ENCODE data around the gene CLCNKA. TPM values are rescaled to one million over a fixed set of nuclear protein-coding genes. Genes with fewer than 3 reads are reported as not detected.
"Not testable (repeated sequence)": the region's sequence is repeated elsewhere in the genome, so short reads cannot be mapped to it uniquely, and the experiment has no call there.

CLCNKA gene
- total RNA-seq: not detected
- not detected for polyA plus RNA-seq

DNA sequence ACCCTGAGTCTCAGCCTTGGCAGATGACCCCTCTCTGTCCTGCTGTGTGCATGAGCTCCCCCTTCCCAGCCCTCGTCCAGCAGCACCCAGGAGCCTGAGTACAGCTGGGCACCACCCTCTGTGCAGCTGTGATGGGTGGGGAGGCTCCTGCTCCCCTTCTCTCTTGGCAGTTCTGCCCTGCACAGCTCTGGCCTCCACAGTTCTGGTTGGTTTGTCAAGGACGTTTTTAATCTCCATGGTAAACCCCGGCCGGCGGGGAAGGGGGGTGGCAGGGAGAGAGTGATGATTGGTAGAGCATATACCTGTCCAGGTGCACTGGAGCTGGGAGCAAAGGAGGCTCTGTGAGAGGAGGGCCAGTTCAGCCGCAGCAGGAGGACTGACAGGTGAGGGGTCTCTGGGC is at the start of gene CLCNKA:
Gene CLCNKA, plus strand, starts transcription at position 356 of the 400 bp plus-strand sequence. CDS start 584 bp downstream, outside the sequence.
- Histone ChIP-seq H3K27me3 (ENCODE audit: insufficient read depth, low read length, poor library complexity, severe bottlenecking) (no peaks in the 10 kb centered on the region), H3K27ac (ENCODE audit: low read depth, low read length) (no peak within 1 kb of the TSS), H3K4me3 (ENCODE audit: low read length) (no peak within 1 kb of the TSS), H3K36me3 (ENCODE audit: insufficient read depth, low read length) (no peaks in the 10 kb centered on the region), H3K9me3 (ENCODE audit: low read length) (no peaks in the 10 kb centered on the region), H3K4me1 (ENCODE audit: insufficient read depth, low read length) (no peaks in the 10 kb centered on the region)
- Mint-ChIP-seq H3K4me1 (no peaks in the 10 kb centered on the region), H3K4me3 (no peak within 1 kb of the TSS), H3K9me3 (no peaks in the 10 kb centered on the region), H3K36me3 (no peaks in the 10 kb centered on the region), H3K27me3 (peaks cover 0 to 14% of the 10 kb centered on the region in 2 donors), H3K27ac (no peak within 1 kb of the TSS)
- no peak for DNase-seq
- ChIA-PET CTCF (interaction anchor here (1.1 kb wide), 1 partner anchor 12 kb away, joined by 3 read pairs; no protein-coding TSS in a partner anchor), POLR2A (no interaction called here)

DNA sequence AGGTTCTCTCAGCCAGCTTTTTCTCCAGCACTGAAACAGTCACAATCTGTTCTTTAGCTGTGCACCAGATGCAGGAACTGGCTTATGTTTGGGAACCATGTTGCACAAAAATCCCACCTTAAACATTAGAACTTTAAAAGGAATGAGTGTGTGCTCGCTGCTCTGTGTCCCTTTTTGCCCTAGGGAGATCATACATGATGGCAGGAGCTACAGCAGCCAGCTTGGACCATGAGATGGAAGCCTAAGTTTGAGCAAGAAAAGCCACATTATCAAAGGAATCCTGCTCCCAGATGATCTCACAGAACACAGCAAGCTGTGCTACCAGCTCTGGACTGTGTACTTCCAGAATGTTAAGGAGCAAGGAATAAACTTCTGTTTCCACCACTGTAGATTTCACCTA is 49.4 kb upstream of the CLCNKA start:
- Histone ChIP-seq H3K4me1 (ENCODE audit: insufficient read depth, low read length) (peaks cover 21% of the 10 kb centered on the region), H3K36me3 (ENCODE audit: insufficient read depth, low read length) (peaks cover 11% of the 10 kb centered on the region), H3K27ac (ENCODE audit: low read depth, low read length) (no peak overlapping the region), H3K9me3 (ENCODE audit: low read length) (no peaks in the 10 kb centered on the region), H3K4me3 (ENCODE audit: low read length) (no peak overlapping the region), H3K27me3 (ENCODE audit: insufficient read depth, low read length, poor library complexity, severe bottlenecking) (no peaks in the 10 kb centered on the region)
- Mint-ChIP-seq H3K9me3 (no peaks in the 10 kb centered on the region), H3K27ac (peak overlapping the region in 2 of 8 donors; percentile 9 to 94), H3K36me3 (peaks cover 12 to 49% (median 18%) of the 10 kb centered on the region in 3 donors), H3K4me3 (peak overlapping the region in 1 of 7 donors; percentile 68), H3K27me3 (no peaks in the 10 kb centered on the region), H3K4me1 (peaks cover 36 to 68% (median 55%) of the 10 kb centered on the region in 3 donors)
- DNase-seq: no peak
- ChIA-PET POLR2A (no interaction called here), CTCF (no interaction called here)

- ChIA-PET CTCF (no interaction called here), POLR2A (no interaction called here)
- H3K27me3 ChIP-seq (ENCODE audit: insufficient read depth, low read length, poor library complexity, severe bottlenecking): no peaks in the 10 kb centered on the region
- Mint-ChIP-seq H3K27ac (peak overlapping the region in 4 of 8 donors; percentile 7 to 95 (median 28)), H3K4me1 (peaks cover 28 to 62% (median 44%) of the 10 kb centered on the region in 3 donors), H3K36me3 (peaks cover 9 to 39% (median 18%) of the 10 kb centered on the region in 3 donors), H3K4me3 (peak overlapping the region in 6 of 7 donors; percentile 7 to 68 (median 37)), H3K9me3 (no peaks in the 10 kb centered on the region), H3K27me3 (no peaks in the 10 kb centered on the region)
- H3K4me1 ChIP-seq (ENCODE audit: insufficient read depth, low read length): peaks cover 21% of the 10 kb centered on the region
- H3K36me3 ChIP-seq (ENCODE audit: insufficient read depth, low read length): peaks cover 11% of the 10 kb centered on the region
- H3K4me3 ChIP-seq (ENCODE audit: low read length): no peak overlapping the region
- no peak for DNase-seq
- no peaks in the 10 kb centered on the region for H3K9me3 ChIP-seq (ENCODE audit: low read length)
- H3K27ac ChIP-seq (ENCODE audit: low read depth, low read length): no peak overlapping the region
Measured at GRCh38 chr1:15973772-15974171, 48.1 kb upstream of the CLCNKA start.

GRCh38 chr1:15974855-15975254 is 47.0 kb upstream of the CLCNKA start:
- Histone ChIP-seq H3K36me3 (ENCODE audit: insufficient read depth, low read length) (peaks cover 11% of the 10 kb centered on the region), H3K4me1 (ENCODE audit: insufficient read depth, low read length) (peaks cover 21% of the 10 kb centered on the region), H3K27me3 (ENCODE audit: insufficient read depth, low read length, poor library complexity, severe bottlenecking) (no peaks in the 10 kb centered on the region), H3K9me3 (ENCODE audit: low read length) (no peaks in the 10 kb centered on the region), H3K4me3 (ENCODE audit: low read length) (peak overlapping the region; percentile 86), H3K27ac (ENCODE audit: low read depth, low read length) (peak overlapping the region; percentile 74)
- Mint-ChIP-seq H3K4me3 (peak overlapping the region; percentile 87 to 97 (median 89)), H3K36me3 (peaks cover 9 to 35% (median 17%) of the 10 kb centered on the region in 3 donors), H3K27ac (peak overlapping the region; percentile 75 to 96 (median 91)), H3K4me1 (peaks cover 28 to 58% (median 44%) of the 10 kb centered on the region in 3 donors), H3K9me3 (no peaks in the 10 kb centered on the region), H3K27me3 (no peaks in the 10 kb centered on the region)
- POLR2A ChIA-PET: interaction anchor here (1.7 kb wide), 1 partner anchor 127 kb away, joined by 6 read pairs; the partner anchor contains the start of gene SPEN
- CTCF ChIA-PET: interaction anchor here (1.1 to 1.5 kb wide), 2 partner anchors 24 to 104 kb away, joined by 4 to 5 read pairs; no protein-coding TSS in a partner anchor
- peak in 1 of 5 donors; percentile 10 for DNase-seq

- Histone ChIP-seq H3K9me3 (ENCODE audit: low read length) (no peaks in the 10 kb centered on the region), H3K27ac (ENCODE audit: low read depth, low read length) (peak overlapping the region; percentile 74), H3K4me3 (ENCODE audit: low read length) (peak overlapping the region; percentile 86), H3K36me3 (ENCODE audit: insufficient read depth, low read length) (peaks cover 11% of the 10 kb centered on the region), H3K4me1 (ENCODE audit: insufficient read depth, low read length) (peaks cover 21% of the 10 kb centered on the region), H3K27me3 (ENCODE audit: insufficient read depth, low read length, poor library complexity, severe bottlenecking) (no peaks in the 10 kb centered on the region)
- H3K27me3 Mint-ChIP-seq: no peaks in the 10 kb centered on the region
- peak overlapping the region; percentile 87 to 97 (median 89) for H3K4me3 Mint-ChIP-seq
- H3K36me3 Mint-ChIP-seq: peaks cover 9 to 31% (median 14%) of the 10 kb centered on the region in 3 donors
- H3K27ac Mint-ChIP-seq: peak overlapping the region; percentile 75 to 96 (median 91)
- POLR2A ChIA-PET: interaction anchor here (1.0 to 1.7 kb wide), 3 partner anchors 16 to 141 kb away, joined by 3 to 6 read pairs (median 5); partner anchors contain the start of gene SPEN
- peaks cover 28 to 54% (median 41%) of the 10 kb centered on the region in 3 donors for H3K4me1 Mint-ChIP-seq
- H3K9me3 Mint-ChIP-seq: no peaks in the 10 kb centered on the region
- peak in 3 of 5 donors; percentile 73 to 82 (median 77) for DNase-seq
- CTCF ChIA-PET: interaction anchor here (1.0 to 1.7 kb wide), 7 partner anchors 11 to 160 kb away, joined by 3 to 6 read pairs (median 4); no protein-coding TSS in a partner anchor
Measured at GRCh38 chr1:15975358-15975804, 46.5 kb upstream of the CLCNKA start.

- Histone ChIP-seq H3K27me3 (ENCODE audit: insufficient read depth, low read length, poor library complexity, severe bottlenecking) (no peaks in the 10 kb centered on the region), H3K27ac (ENCODE audit: low read depth, low read length) (peak within 1 kb of the TSS; percentile 74), H3K36me3 (ENCODE audit: insufficient read depth, low read length) (peaks cover 11% of the 10 kb centered on the region), H3K4me1 (ENCODE audit: insufficient read depth, low read length) (peaks cover 21% of the 10 kb centered on the region), H3K9me3 (ENCODE audit: low read length) (no peaks in the 10 kb centered on the region), H3K4me3 (ENCODE audit: low read length) (peak within 1 kb of the TSS; percentile 86)
- POLR2A ChIA-PET: interaction anchor here (0.6 to 1.7 kb wide), 5 partner anchors 17 to 142 kb away, joined by 3 to 6 read pairs (median 5); partner anchors contain the start of gene SPEN
- Mint-ChIP-seq H3K36me3 (peaks cover 9 to 27% (median 12%) of the 10 kb centered on the region in 3 donors), H3K4me1 (peaks cover 28 to 52% (median 41%) of the 10 kb centered on the region in 3 donors), H3K27me3 (peaks cover 0 to 2% of the 10 kb centered on the region in 2 donors), H3K4me3 (peak within 1 kb of the TSS; percentile 87 to 97 (median 89)), H3K27ac (peak within 1 kb of the TSS; percentile 87 to 96 (median 94)), H3K9me3 (no peaks in the 10 kb centered on the region)
- peak; percentile 93 to 97 (median 94) for DNase-seq
- CTCF ChIA-PET: interaction anchor here (1.0 to 1.7 kb wide), 6 partner anchors 12 to 161 kb away, joined by 3 to 6 read pairs (median 4); no protein-coding TSS in a partner anchor
Measured at GRCh38 chr1:15975805-15976680, 45.8 kb upstream of the CLCNKA start, which contains the start of gene ZBTB17. ZBTB17 (minus strand) TSS chr1:15976101; CDS start chr1:15948495, 27,606 bp downstream.

DNA sequence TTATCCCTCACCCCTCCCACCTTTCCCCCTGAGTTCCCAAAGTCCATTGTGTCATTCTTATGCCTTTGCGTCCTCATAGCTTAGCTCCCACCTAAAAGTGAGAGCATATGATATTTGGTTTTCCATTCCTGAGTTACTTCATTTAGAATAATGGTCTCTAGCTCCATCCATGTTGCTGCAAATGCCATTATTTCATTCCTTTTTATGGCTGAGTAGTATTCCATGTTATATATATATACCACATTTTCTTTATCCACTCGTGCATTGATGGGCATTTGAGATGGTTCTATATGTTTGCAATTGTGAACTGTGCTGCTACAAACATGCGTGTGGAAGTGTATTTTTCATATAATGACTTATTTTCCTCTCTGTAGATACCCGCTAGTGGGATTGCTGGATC is 43.9 kb upstream of the CLCNKA start:
- H3K4me3 ChIP-seq (ENCODE audit: low read length); H3K27me3 Mint-ChIP-seq; H3K27ac ChIP-seq (ENCODE audit: low read depth, low read length); H3K9me3 Mint-ChIP-seq; H3K9me3 ChIP-seq (ENCODE audit: low read length); DNase-seq; CTCF ChIA-PET; POLR2A ChIA-PET; H3K27me3 ChIP-seq (ENCODE audit: insufficient read depth, low read length, poor library complexity, severe bottlenecking); H3K36me3 ChIP-seq (ENCODE audit: insufficient read depth, low read length): not testable (repeated sequence)
- H3K4me1 ChIP-seq (ENCODE audit: insufficient read depth, low read length): peaks cover 21% of the 10 kb centered on the region
- Mint-ChIP-seq H3K4me1 (peaks cover 25 to 38% (median 30%) of the 10 kb centered on the region in 3 donors), H3K36me3 (peaks cover 0 to 13% (median 5%) of the 10 kb centered on the region in 3 donors), H3K27ac (peak overlapping the region in 2 of 8 donors; percentile 8 to 56), H3K4me3 (peak overlapping the region in 1 of 7 donors; percentile 24)

All from CD8-positive, alpha-beta memory T cell (primary cell).